SK-N-SH (cell line): ENCODE measurements around the gene CREB5. TPM values are rescaled to one million over a fixed set of nuclear protein-coding genes. Genes with fewer than 3 reads are reported as not detected.

Experiments used
- CTCF ChIA-PET: fragments of 300-600, 350-600 bp; formaldehyde crosslinking; extraction: SDS; loops from one replicate; lab custom pipeline; 2021; lab: Yijun Ruan, JAX
- POLR2A ChIA-PET: fragments of 350-600 bp; sonication (Branson Sonifier 250); formaldehyde crosslinking; extraction: SDS; loops from one replicate; lab custom pipeline; 2020; ENCODE audit warnings: antibody characterized with exemption, inconsistent platforms; lab: Yijun Ruan, JAX
- DNase-seq: peaks from one replicate; pipeline ENCODE4 v3.0.0; 2012
- H2AFZ ChIP-seq: fragments of 200-600 bp; sonication (generic); 2 replicates; pipeline ENCODE4 v1.8.1; 2016; ENCODE audit warnings: antibody characterized with exemption, mild to moderate bottlenecking, low read depth
- H3F3A ChIP-seq: fragments of 200-600 bp; sonication (generic); replicated peaks from 2 replicates; pipeline ENCODE3; 2016; ENCODE audit warnings: antibody characterized with exemption, mild to moderate bottlenecking; ENCODE audit not compliant: insufficient read depth
- H3K27ac ChIP-seq, 2 experiments: fragments of 200-500 bp in 1 of 2; fragments of 200-600 bp in 1 of 2; sonication (Bioruptor generic) in 1 of 2; sonication (generic), shearing (Covaris generic) in 1 of 2; 2 replicates each; pipeline versions ENCODE4 v1.5.1 to v1.6.1; 2014 to 2016; ENCODE audit warnings: low read depth in 2 of 2, inconsistent platforms in 1 of 2, low read length in 1 of 2, mild to moderate bottlenecking in 1 of 2, mixed read lengths in 1 of 2
- H3K27me3 ChIP-seq: fragments of 200-600 bp; sonication (generic), shearing (Covaris generic); 2 replicates; pipeline ENCODE4 v1.6.1; 2016; ENCODE audit warnings: mixed run types; ENCODE audit not compliant: insufficient read depth
- H3K36me3 ChIP-seq, 2 experiments: fragments of 200-500 bp in 1 of 2; fragments of 200-600 bp in 1 of 2; sonication (Bioruptor generic) in 1 of 2; sonication (generic) in 1 of 2; replicated peaks in 1 of 2; 2 replicates each; pipeline versions ENCODE3 to v1.5.1; 2014 to 2016; ENCODE audit warnings: low read length in 1 of 2, mild to moderate bottlenecking in 1 of 2; ENCODE audit not compliant: insufficient read depth in 2 of 2, control insufficient read depth in 1 of 2
- H3K4me1 ChIP-seq, 2 experiments: fragments of 200-500 bp in 1 of 2; fragments of 200-600 bp in 1 of 2; sonication (Bioruptor generic) in 1 of 2; sonication (generic), shearing (Covaris generic) in 1 of 2; 2 replicates each; pipeline versions ENCODE4 v1.5.1 to v1.6.1; 2014 to 2016; ENCODE audit warnings: low read depth in 1 of 2, low read length in 1 of 2, mixed run types in 1 of 2; ENCODE audit not compliant: insufficient read depth in 2 of 2, control insufficient read depth in 1 of 2
- H3K4me2 ChIP-seq: fragments of 200-600 bp; sonication (generic), shearing (Covaris generic); 2 replicates; pipeline ENCODE4 v1.6.1; 2017; ENCODE audit warnings: mixed run types
- H3K4me3 ChIP-seq, 2 experiments: fragments of 200-500 bp in 1 of 2; fragments of 200-600 bp in 1 of 2; sonication (Bioruptor generic) in 1 of 2; sonication (generic), shearing (Covaris generic) in 1 of 2; 2 replicates each; pipeline versions ENCODE4 v1.5.1 to v1.8.1; 2014 to 2016; ENCODE audit warnings: low read depth in 2 of 2, inconsistent platforms in 1 of 2, low read length in 1 of 2, mild to moderate bottlenecking in 1 of 2, mixed read lengths in 1 of 2, moderate library complexity in 1 of 2
- H3K79me2 ChIP-seq: fragments of 200-600 bp; sonication (generic); 2 replicates; pipeline ENCODE4 v1.8.1; 2017; ENCODE audit warnings: mild to moderate bottlenecking; ENCODE audit not compliant: insufficient read depth
- H3K9ac ChIP-seq: fragments of 200-600 bp; sonication (generic); 2 replicates; pipeline ENCODE4 v1.6.1; 2017; ENCODE audit warnings: mixed run types
- H3K9me2 ChIP-seq: fragments of 200-600 bp; sonication (generic); 2 replicates; pipeline ENCODE4 v1.6.1; 2017; ENCODE audit warnings: mixed run types
- H3K9me3 ChIP-seq: fragments of 200-600 bp; sonication (generic); 2 replicates; pipeline ENCODE4 v1.6.1; 2017; ENCODE audit warnings: mixed run types, mild to moderate bottlenecking, moderate library complexity
- H4K20me1 ChIP-seq: fragments of 200-600 bp; sonication (generic); 2 replicates; pipeline ENCODE4 v1.6.1; 2017; ENCODE audit warnings: mild to moderate bottlenecking, mixed run types; ENCODE audit not compliant: insufficient read depth
- CHD2 ChIP-seq: fragments of 150-350 bp; IDR thresholded peaks from 2 replicates; pipeline ENCODE4 v1.6.1; 2018; ENCODE audit warnings: low read length; ENCODE audit not compliant: partially characterized antibody
- ELF1 ChIP-seq: IDR thresholded peaks from 2 replicates; pipeline ENCODE4 v1.4.0; 2012
- EZH2phosphoT487 ChIP-seq: fragments of 200-600 bp; sonication (generic); IDR thresholded peaks from 2 replicates; pipeline ENCODE4 v1.6.1; 2017; ENCODE audit warnings: low read depth, mixed run types, mild to moderate bottlenecking, antibody characterized with exemption, moderate library complexity, borderline replicate concordance
- FOXM1 ChIP-seq: IDR thresholded peaks from 2 replicates; pipeline ENCODE4 v1.4.0; 2012; ENCODE audit warnings: low read depth, mild to moderate bottlenecking
- JUND ChIP-seq: IDR thresholded peaks from 2 replicates; pipeline ENCODE4 v1.4.0; 2012
- MEF2A ChIP-seq: IDR thresholded peaks from 2 replicates; pipeline ENCODE4 v1.4.0; 2012; ENCODE audit warnings: low read depth, borderline replicate concordance
- MXI1 ChIP-seq: IDR thresholded peaks from 2 replicates; pipeline ENCODE4 v1.6.1; 2012; ENCODE audit warnings: mild to moderate bottlenecking, low read depth, low read length, improper control_type of control experiment
- NFIC ChIP-seq: IDR thresholded peaks from 2 replicates; pipeline ENCODE4 v1.4.0; 2012; ENCODE audit warnings: borderline replicate concordance
- POLR2AphosphoS5 ChIP-seq: IDR thresholded peaks from 2 replicates; pipeline ENCODE4 v1.6.1; 2012; ENCODE audit warnings: low read depth, low read length
- RAD21 ChIP-seq: IDR thresholded peaks from 2 replicates; pipeline ENCODE4 v1.6.1; 2012; ENCODE audit warnings: mild to moderate bottlenecking, low read length
- RXRA ChIP-seq: IDR thresholded peaks from 2 replicates; pipeline ENCODE4 v1.4.0; 2012; ENCODE audit warnings: low read depth, mild to moderate bottlenecking, borderline replicate concordance
- SMC3 ChIP-seq: IDR thresholded peaks from 2 replicates; pipeline ENCODE4 v1.6.1; 2012; ENCODE audit warnings: low read depth, low read length, improper control_type of control experiment
- TCF12 ChIP-seq: IDR thresholded peaks from 2 replicates; pipeline ENCODE4 v1.4.0; 2012
- TEAD4 ChIP-seq: IDR thresholded peaks from 2 replicates; pipeline ENCODE4 v1.4.0; 2012; ENCODE audit warnings: mild to moderate bottlenecking, borderline replicate concordance; ENCODE audit not compliant: insufficient read depth
- YY1 ChIP-seq: IDR thresholded peaks from 2 replicates; pipeline ENCODE4 v1.4.0; 2012; ENCODE audit warnings: low read depth, mild to moderate bottlenecking
- WGBS: methylation state at CpG from one replicate; pipeline ENCODE4 v1.1.6; 2017; ENCODE audit warnings: low lambda C conversion rate; 5-methylcytosine and 5-hydroxymethylcytosine counted together
- polyA plus RNA-seq, 3 experiments: library from polyadenylated mRNA; depleted of rRNA; stranded (reverse); fragments of >200 nt; gene quantifications; 2 replicates each; pipeline ENCODE4 v1.2.3, GENCODE V29; 2012
- TF ChIP-seq, protein P1 (sequence below): IDR thresholded peaks from 2 replicates; pipeline ENCODE4 v1.4.0; 2012; ENCODE audit warnings: low read depth
- TF ChIP-seq, protein P2 (sequence below): fragments of 150-350 bp; IDR thresholded peaks from 2 replicates; pipeline ENCODE4 v1.6.1; 2017; ENCODE audit warnings: antibody characterized with exemption, low read length, low read depth, borderline replicate concordance
- TF ChIP-seq, protein P3 (sequence below): IDR thresholded peaks from 2 replicates; pipeline ENCODE4; 2012
- TF ChIP-seq, protein P4 (sequence below): IDR thresholded peaks from 2 replicates; pipeline ENCODE4 v1.6.1; 2012; ENCODE audit warnings: mild to moderate bottlenecking, low read depth, low read length, moderate library complexity

The CREB5 gene
- polyA plus RNA-seq, 1 of the 3 experiments (the other 2 are of a cell fraction), result 19.3 TPM

DNA sequence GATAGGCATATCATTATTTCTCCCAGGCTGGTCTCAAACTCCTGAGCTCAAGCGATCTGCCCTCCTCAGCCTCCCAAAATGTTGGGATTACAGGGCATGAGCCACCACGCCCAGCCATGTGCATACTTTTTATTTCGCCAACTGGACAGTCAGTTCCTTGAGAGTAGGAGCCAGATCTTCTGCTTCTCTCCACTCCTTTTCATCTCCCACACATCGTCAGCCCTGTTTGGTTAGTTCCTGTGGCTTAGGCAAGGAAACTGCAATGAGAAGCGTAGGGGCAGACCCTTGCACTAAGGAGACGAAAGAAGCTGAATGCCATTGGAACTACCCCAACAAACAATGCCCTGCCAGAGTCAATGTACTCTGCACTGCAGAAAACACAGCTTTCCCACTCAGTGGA, 367.6 kb downstream of the CREB5 start:
- DNase-seq, result no peak
- Histone ChIP-seq H3K27me3 (no peaks in the 10 kb centered on the region), H3K27ac (no peak overlapping the region), H3K36me3 (no peaks in the 10 kb centered on the region), H3K4me2 (no peak overlapping the region), H3K9me3 (no peaks in the 10 kb centered on the region), H3K4me3 (no peak overlapping the region), H3F3A (no peaks in the 10 kb centered on the region), H3K4me1 (peaks cover 0 to 14% of the 10 kb centered on the region in 2 experiments; a peak in 2 of 4 replicates), H3K9ac (no peak overlapping the region), H4K20me1 (no peaks in the 10 kb centered on the region), H2AFZ (no peak overlapping the region), H3K79me2 (no peaks in the 10 kb centered on the region), H3K9me2 (no peaks in the 10 kb centered on the region)
- ChIA-PET CTCF (interaction anchor here (1.4 to 1.8 kb wide), 4 partner anchors 10 to 75 kb away, joined by 3 to 6 read pairs (median 4); no protein-coding TSS in a partner anchor), POLR2A (no interaction called here)
- TF ChIP-seq TCF12 (no peak), EZH2phosphoT487 (no peak), CHD2 (no peak), RAD21 (no peak), YY1 (no peak), TEAD4 (no peak)
- TF ChIP-seq, protein P1, sequence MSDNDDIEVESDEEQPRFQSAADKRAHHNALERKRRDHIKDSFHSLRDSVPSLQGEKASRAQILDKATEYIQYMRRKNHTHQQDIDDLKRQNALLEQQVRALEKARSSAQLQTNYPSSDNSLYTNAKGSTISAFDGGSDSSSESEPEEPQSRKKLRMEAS, result no peak
- TF ChIP-seq, protein P2, sequence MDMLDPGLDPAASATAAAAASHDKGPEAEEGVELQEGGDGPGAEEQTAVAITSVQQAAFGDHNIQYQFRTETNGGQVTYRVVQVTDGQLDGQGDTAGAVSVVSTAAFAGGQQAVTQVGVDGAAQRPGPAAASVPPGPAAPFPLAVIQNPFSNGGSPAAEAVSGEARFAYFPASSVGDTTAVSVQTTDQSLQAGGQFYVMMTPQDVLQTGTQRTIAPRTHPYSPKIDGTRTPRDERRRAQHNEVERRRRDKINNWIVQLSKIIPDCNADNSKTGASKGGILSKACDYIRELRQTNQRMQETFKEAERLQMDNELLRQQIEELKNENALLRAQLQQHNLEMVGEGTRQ, result no peak
- 86% methylated on average over 6 of the region's 6 CpGs for WGBS

DNA sequence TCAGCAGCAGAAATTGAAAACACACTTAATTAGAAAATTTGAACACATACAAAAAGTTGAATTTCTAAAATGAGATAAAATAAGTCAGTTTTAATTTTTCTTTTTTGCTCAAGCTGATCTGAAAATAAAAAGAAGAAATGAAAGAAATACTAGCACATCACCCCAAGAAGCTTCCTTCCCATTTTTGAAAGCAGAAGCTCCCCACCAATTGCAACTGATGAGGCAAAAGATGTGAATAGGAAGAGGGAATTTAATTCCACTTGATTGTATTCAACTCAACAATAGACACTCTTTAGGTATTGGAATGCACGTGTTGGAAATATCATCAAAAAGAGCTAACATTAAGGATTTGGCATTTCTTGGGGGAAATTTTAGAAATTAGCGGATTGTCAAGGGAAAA, 370.0 kb downstream of the CREB5 start:
- Histone ChIP-seq H4K20me1 (no peaks in the 10 kb centered on the region), H3K27ac (no peak overlapping the region), H3F3A (no peaks in the 10 kb centered on the region), H3K9me3 (no peaks in the 10 kb centered on the region), H2AFZ (no peak overlapping the region), H3K36me3 (no peaks in the 10 kb centered on the region), H3K9me2 (no peaks in the 10 kb centered on the region), H3K79me2 (no peaks in the 10 kb centered on the region), H3K27me3 (no peaks in the 10 kb centered on the region), H3K4me1 (peaks cover 0 to 15% of the 10 kb centered on the region in 2 experiments; a peak in 2 of 4 replicates), H3K4me3 (no peak overlapping the region), H3K9ac (no peak overlapping the region), H3K4me2 (no peak overlapping the region)
- 92% methylated on average over 2 of the region's 2 CpGs for WGBS
- POLR2A ChIA-PET, result no interaction called here
- CTCF ChIA-PET, result interaction anchor here (1.1 kb wide), 1 partner anchor 72 kb away, joined by 3 read pairs; no protein-coding TSS in a partner anchor
- TF ChIP-seq JUND, result no peak
- no peak for TF ChIP-seq ELF1
- TF ChIP-seq, protein P2, result no peak
- TF ChIP-seq, protein P3, sequence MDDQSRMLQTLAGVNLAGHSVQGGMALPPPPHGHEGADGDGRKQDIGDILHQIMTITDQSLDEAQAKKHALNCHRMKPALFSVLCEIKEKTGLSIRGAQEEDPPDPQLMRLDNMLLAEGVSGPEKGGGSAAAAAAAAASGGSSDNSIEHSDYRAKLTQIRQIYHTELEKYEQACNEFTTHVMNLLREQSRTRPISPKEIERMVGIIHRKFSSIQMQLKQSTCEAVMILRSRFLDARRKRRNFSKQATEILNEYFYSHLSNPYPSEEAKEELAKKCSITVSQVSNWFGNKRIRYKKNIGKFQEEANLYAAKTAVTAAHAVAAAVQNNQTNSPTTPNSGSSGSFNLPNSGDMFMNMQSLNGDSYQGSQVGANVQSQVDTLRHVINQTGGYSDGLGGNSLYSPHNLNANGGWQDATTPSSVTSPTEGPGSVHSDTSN, result no peak
- TF ChIP-seq NFIC, result no peak
- no peak for TF ChIP-seq RAD21
- TF ChIP-seq RXRA, result no peak
- TF ChIP-seq MXI1, result no peak
- no peak for TF ChIP-seq FOXM1
- TF ChIP-seq TCF12, result no peak
- no peak for TF ChIP-seq POLR2AphosphoS5
- no peak for TF ChIP-seq MEF2A
- no peak for TF ChIP-seq SMC3
- TF ChIP-seq, protein P4, sequence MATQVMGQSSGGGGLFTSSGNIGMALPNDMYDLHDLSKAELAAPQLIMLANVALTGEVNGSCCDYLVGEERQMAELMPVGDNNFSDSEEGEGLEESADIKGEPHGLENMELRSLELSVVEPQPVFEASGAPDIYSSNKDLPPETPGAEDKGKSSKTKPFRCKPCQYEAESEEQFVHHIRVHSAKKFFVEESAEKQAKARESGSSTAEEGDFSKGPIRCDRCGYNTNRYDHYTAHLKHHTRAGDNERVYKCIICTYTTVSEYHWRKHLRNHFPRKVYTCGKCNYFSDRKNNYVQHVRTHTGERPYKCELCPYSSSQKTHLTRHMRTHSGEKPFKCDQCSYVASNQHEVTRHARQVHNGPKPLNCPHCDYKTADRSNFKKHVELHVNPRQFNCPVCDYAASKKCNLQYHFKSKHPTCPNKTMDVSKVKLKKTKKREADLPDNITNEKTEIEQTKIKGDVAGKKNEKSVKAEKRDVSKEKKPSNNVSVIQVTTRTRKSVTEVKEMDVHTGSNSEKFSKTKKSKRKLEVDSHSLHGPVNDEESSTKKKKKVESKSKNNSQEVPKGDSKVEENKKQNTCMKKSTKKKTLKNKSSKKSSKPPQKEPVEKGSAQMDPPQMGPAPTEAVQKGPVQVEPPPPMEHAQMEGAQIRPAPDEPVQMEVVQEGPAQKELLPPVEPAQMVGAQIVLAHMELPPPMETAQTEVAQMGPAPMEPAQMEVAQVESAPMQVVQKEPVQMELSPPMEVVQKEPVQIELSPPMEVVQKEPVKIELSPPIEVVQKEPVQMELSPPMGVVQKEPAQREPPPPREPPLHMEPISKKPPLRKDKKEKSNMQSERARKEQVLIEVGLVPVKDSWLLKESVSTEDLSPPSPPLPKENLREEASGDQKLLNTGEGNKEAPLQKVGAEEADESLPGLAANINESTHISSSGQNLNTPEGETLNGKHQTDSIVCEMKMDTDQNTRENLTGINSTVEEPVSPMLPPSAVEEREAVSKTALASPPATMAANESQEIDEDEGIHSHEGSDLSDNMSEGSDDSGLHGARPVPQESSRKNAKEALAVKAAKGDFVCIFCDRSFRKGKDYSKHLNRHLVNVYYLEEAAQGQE, result no peak
- DNase-seq, result no peak
